Choroid plexus epithelial cell (primary cell): ENCODE measurements around the gene CBX8.
A peak's percentile ranks its signal among the peaks of the same experiment; 100 is the strongest.

Source experiments
- DNase-seq: peaks from one replicate; pipeline ENCODE4 v3.0.0-alpha.2; 2010; ENCODE audit warnings: low read depth
- H3K4me3 ChIP-seq: 2 replicates; pipeline ENCODE4 v1.5.1; 2011; ENCODE audit warnings: low read depth, mild to moderate bottlenecking, control low read depth, low read length, moderate library complexity
- CTCF ChIP-seq: conservative IDR thresholded peaks from 2 replicates; pipeline ENCODE4 v1.5.1; 2011; ENCODE audit warnings: low read depth, mild to moderate bottlenecking, control low read depth, inconsistent platforms, low read length, moderate library complexity

CBX8 gene

GRCh38 chr17:79784353-79785016, 12.4 kb downstream of the CBX8 start:
- no peak for TF ChIP-seq CTCF
- DNase-seq: no peak
- no peak overlapping the region for H3K4me3 ChIP-seq

- TF ChIP-seq CTCF: no peak
- DNase-seq: no peak
- no peak overlapping the region for H3K4me3 ChIP-seq
Measured at GRCh38 chr17:79783891-79784290, 13.0 kb downstream of the CBX8 start.

GRCh38 chr17:79781736-79782575, 14.9 kb downstream of the CBX8 start:
- no peak for DNase-seq
- no peak overlapping the region for H3K4me3 ChIP-seq
- no peak for TF ChIP-seq CTCF

- no peak overlapping the region for H3K4me3 ChIP-seq
- TF ChIP-seq CTCF: no peak
- DNase-seq: no peak
Measured at GRCh38 chr17:79781012-79781650, 15.7 kb downstream of the CBX8 start.

- H3K4me3 ChIP-seq: no peak overlapping the region
- no peak for TF ChIP-seq CTCF
- no peak for DNase-seq
Measured at GRCh38 chr17:79779661-79780365, 17.1 kb downstream of the CBX8 start.

- peak; percentile 20 for DNase-seq
- peak overlapping the region; percentile 65 for H3K4me3 ChIP-seq
- no peak for TF ChIP-seq CTCF
Measured at GRCh38 chr17:79779084-79779529, 17.8 kb downstream of the CBX8 start.
